Right lobe of liver (tissue), 6 donors: ENCODE results near the gene GDPD4. TPM values are rescaled to one million over a fixed set of nuclear protein-coding genes. Genes with fewer than 3 reads are reported as not detected.
A peak's percentile ranks its signal among the peaks of the same experiment; 100 is the strongest.
"Not testable (repeated sequence)": the region's sequence is repeated elsewhere in the genome, so short reads cannot be mapped to it uniquely, and the experiment has no call there.

ENCODE experiments used
- ATAC-seq, 4 donors: fragments of 200-7000 bp; cut with Tn5 transposase; one replicate each; pipeline ENCODE4 v1.9.1; 2020; ENCODE audit warnings: mild to moderate bottlenecking in 4 of 4, moderate library complexity in 4 of 4
- DNase-seq, 3 donors: peaks; one replicate each; pipeline ENCODE4 v3.0.0-alpha.2; 2020
- H3K27ac ChIP-seq, 3 donors: fragments of 200-600 bp; one replicate each; pipeline ENCODE4 v1.8.0; 2022
- H3K27me3 ChIP-seq, 2 donors: fragments of 200-600 bp; one replicate each; pipeline ENCODE4 v1.8.0; 2022
- H3K36me3 ChIP-seq, 4 donors: fragments of 200-600 bp; sonication (generic) in 1 of 4; one replicate each; pipeline versions ENCODE4 v1.5.1 to v1.8.0; 2017 to 2022; ENCODE audit warnings: control low read depth in 1 of 4
- H3K4me1 ChIP-seq, 4 donors: fragments of 200-600 bp; sonication (generic) in 1 of 4; one replicate each; pipeline versions ENCODE4 v1.5.1 to v1.8.0; 2017 to 2022; ENCODE audit warnings: control low read depth in 1 of 4
- H3K4me3 ChIP-seq, 3 donors: fragments of 200-600 bp; one replicate each; pipeline ENCODE4 v1.8.0; 2022
- H3K9me3 ChIP-seq, 4 donors: fragments of 200-600 bp; sonication (generic) in 1 of 4; one replicate each; pipeline versions ENCODE4 v1.5.1 to v1.8.0; 2017 to 2022; ENCODE audit warnings: control low read depth in 1 of 4
- POLR2A ChIP-seq: fragments of 450-650 bp; IDR thresholded peaks from one replicate; pipeline ENCODE4 v1.6.1; 2017; ENCODE audit warnings: antibody characterized with exemption, mild to moderate bottlenecking
- WGBS: methylation state at CpG from one replicate; pipeline ENCODE4 v1.1.6; 2018; ENCODE audit warnings: low coverage, low lambda C conversion rate; ENCODE audit not compliant: insufficient coverage; ENCODE audit errors: missing lambda C conversion rate; 5-methylcytosine and 5-hydroxymethylcytosine counted together
- intact Hi-C, 2 donors: fragments of 100-400 bp; cut with DNase I; formaldehyde crosslinking; loops; one replicate each; pipeline versions ENCODE4 v1.11.2 to v1.14.1; 2022
- total RNA-seq, 6 experiments: library from RNA; depleted of rRNA in 2 of 6; stranded (reverse); fragments of >200 nt in 2 of 6; fragmentation: NEBNext Ultra II Directional in 3 of 6; extraction: Animal tissue kit (Norgen Biotek cat#: 25700) in 3 of 6; gene quantifications; one replicate each; pipeline versions ENCODE4 v1.1.0 to v1.2.4, GENCODE V29; 2016 to 2023
- TF ChIP-seq, protein P1 (sequence below), 4 donors: fragments of 200-600 bp in 3 of 4; fragments of 450-650 bp in 1 of 4; IDR thresholded peaks; one replicate each; pipeline versions ENCODE4 v1.5.1 to v1.8.0; 2016 to 2022; ENCODE audit warnings: antibody characterized with exemption in 4 of 4, mild to moderate bottlenecking in 2 of 4
- donor health status: DM: no; HTN: yes; CAD: no.
- donor health status: DM: no; HTN: no; CAD: no.
- donor health status: DM: no; HTN: no; CAD: no.
- donor health status: DM: no; HTN: yes; CAD: no.
- donor health status: DM: no; HTN: yes; CAD: no.

Gene GDPD4
- total RNA-seq, 6 experiments from 2014 or later = 0.29 to 0.53 (median 0.44) TPM; not detected in 2

- Histone ChIP-seq H3K27me3 (no peaks in the 10 kb centered on the region), H3K27ac (no peak overlapping the region), H3K4me3 (no peak overlapping the region), H3K36me3 (no peaks in the 10 kb centered on the region), H3K4me1 (no peaks in the 10 kb centered on the region), H3K9me3 (no peaks in the 10 kb centered on the region)
- 58% methylated on average over 3 of the region's 5 CpGs for WGBS
- DNase-seq = no peak
- ATAC-seq = no peak
- TF ChIP-seq POLR2A = no peak
- TF ChIP-seq, protein P1, sequence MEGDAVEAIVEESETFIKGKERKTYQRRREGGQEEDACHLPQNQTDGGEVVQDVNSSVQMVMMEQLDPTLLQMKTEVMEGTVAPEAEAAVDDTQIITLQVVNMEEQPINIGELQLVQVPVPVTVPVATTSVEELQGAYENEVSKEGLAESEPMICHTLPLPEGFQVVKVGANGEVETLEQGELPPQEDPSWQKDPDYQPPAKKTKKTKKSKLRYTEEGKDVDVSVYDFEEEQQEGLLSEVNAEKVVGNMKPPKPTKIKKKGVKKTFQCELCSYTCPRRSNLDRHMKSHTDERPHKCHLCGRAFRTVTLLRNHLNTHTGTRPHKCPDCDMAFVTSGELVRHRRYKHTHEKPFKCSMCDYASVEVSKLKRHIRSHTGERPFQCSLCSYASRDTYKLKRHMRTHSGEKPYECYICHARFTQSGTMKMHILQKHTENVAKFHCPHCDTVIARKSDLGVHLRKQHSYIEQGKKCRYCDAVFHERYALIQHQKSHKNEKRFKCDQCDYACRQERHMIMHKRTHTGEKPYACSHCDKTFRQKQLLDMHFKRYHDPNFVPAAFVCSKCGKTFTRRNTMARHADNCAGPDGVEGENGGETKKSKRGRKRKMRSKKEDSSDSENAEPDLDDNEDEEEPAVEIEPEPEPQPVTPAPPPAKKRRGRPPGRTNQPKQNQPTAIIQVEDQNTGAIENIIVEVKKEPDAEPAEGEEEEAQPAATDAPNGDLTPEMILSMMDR (IDR thresholded peaks at IDR 0.05) = no peak
- intact Hi-C loops = no loop called here
These were observed 8.1 kb upstream of the GDPD4 start for GRCh38 chr11:77309401-77310085.

DNA sequence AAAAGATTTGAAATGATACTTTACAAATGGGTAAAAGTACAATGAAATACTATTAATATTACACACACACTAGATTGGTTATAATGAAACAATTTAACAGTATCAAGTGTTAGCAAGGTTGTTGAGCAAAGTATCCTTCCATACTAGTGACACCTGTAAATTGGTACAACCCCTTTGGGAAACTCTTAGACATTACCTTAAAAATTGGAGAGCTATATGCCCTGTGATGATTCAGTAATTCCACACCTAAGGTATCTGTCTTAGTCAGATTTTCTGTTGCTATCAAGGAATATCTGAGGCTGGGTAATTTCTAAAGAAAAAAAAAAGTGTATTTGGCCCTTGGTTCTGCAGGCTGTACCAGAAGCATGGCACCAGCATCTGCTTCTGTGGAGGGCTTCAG, 7.4 kb upstream of the GDPD4 start:
- Histone ChIP-seq H3K4me1 (no peaks in the 10 kb centered on the region), H3K27me3 (no peaks in the 10 kb centered on the region), H3K27ac (no peak overlapping the region), H3K36me3 (no peaks in the 10 kb centered on the region), H3K4me3 (no peak overlapping the region), H3K9me3 (no peaks in the 10 kb centered on the region)
- no peak for DNase-seq
- TF ChIP-seq, protein P1 (IDR thresholded peaks at IDR 0.05) = no peak
- no peak for TF ChIP-seq POLR2A
- intact Hi-C loops = no loop called here
- ATAC-seq = no peak

DNA sequence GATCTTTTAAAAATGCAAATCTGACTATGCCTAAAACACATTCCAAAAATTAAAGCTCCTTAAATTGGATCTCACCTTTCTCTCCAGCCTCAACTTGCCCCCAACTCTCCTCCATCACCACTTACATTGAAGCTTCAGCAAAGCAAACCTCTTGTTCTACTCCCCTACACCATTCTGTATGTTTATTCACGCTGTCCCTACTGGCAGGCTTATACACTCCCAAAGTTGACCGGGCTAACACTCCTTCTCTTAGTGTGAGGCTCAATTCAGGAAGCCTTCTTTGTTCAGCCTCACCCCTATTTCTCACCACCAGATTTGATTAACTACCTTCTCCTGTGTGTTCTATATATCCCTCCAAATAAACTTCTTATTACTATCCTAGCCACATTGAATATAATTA, 1.8 kb upstream of the GDPD4 start:
- intact Hi-C loops = no loop called here
- no peak for TF ChIP-seq POLR2A
- TF ChIP-seq, protein P1 (IDR thresholded peaks at IDR 0.05) = no peak
- Histone ChIP-seq H3K27ac (no peak overlapping the region), H3K4me1 (peaks cover 0 to 5% (median 0%) of the 10 kb centered on the region in 4 donors), H3K9me3 (no peaks in the 10 kb centered on the region), H3K27me3 (no peaks in the 10 kb centered on the region), H3K36me3 (no peaks in the 10 kb centered on the region), H3K4me3 (no peak overlapping the region)
- 93% methylated on average over 2 of the region's 2 CpGs for WGBS
- DNase-seq (no peak), ATAC-seq (no peak)

- TF ChIP-seq, protein P1 (IDR thresholded peaks at IDR 0.05) = no peak
- TF ChIP-seq POLR2A = no peak
- no peaks in the 10 kb centered on the region for H3K9me3 ChIP-seq
- ATAC-seq = peak in 3 of 4 donors; percentile 32 to 60 (median 52)
- H3K27me3 ChIP-seq = no peaks in the 10 kb centered on the region
- no peak for DNase-seq
- H3K27ac ChIP-seq = no peak overlapping the region
- WGBS = 18% methylated on average over 3 of the region's 3 CpGs
- intact Hi-C loops = no loop called here
- no peak overlapping the region for H3K4me3 ChIP-seq
- H3K36me3 ChIP-seq = no peaks in the 10 kb centered on the region
- H3K4me1 ChIP-seq = peaks cover 0 to 5% (median 0%) of the 10 kb centered on the region in 4 donors
These were observed 1.3 kb upstream of the GDPD4 start for GRCh38 chr11:77302752-77303151.

GRCh38 chr11:77300695-77301094, 791 bp downstream of the GDPD4 start:
- no peak overlapping the region for H3K27ac ChIP-seq

DNA sequence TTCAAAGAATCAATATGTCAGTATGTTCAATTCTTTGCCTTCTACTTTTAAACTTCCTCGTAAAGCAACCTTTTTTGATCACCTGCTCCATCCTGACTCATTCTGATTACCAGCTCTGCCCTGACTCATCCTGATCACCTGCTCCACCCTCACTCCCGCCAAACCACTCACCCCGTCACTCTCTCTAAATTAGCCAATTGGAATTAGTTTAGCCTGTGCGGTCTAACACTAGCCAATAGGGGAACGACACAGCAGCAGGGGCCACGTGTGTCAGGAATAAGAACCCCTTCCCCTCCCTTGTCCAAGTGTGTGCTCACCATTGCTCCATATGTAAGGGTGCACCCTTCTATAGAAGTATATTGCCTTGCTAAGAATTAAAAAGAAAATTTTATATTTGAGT, 1.5 kb downstream of the GDPD4 start:
- H3K4me1 ChIP-seq, DNase-seq, H3K4me3 ChIP-seq, ATAC-seq, intact Hi-C loops, H3K27me3 ChIP-seq, H3K27ac ChIP-seq, H3K9me3 ChIP-seq, H3K36me3 ChIP-seq: not testable (repeated sequence)
- 88% methylated on average over 6 of the region's 6 CpGs for WGBS

More at GRCh38 chr11:77300695-77301094, 791 bp downstream of the GDPD4 start:
- H3K27me3 ChIP-seq = no peaks in the 10 kb centered on the region
- no peak overlapping the region for H3K4me3 ChIP-seq
- whole genome bisulfite sequencing = 60% methylated on average over 5 of the region's 5 CpGs
- ATAC-seq (no peak), DNase-seq (no peak)
- no peaks in the 10 kb centered on the region for H3K36me3 ChIP-seq
- intact Hi-C loops = no loop called here
- H3K9me3 ChIP-seq = no peaks in the 10 kb centered on the region
- no peak for TF ChIP-seq POLR2A
- TF ChIP-seq, protein P1 (IDR thresholded peaks at IDR 0.05) = no peak
- H3K4me1 ChIP-seq = peaks cover 0 to 5% (median 0%) of the 10 kb centered on the region in 4 donors
